HEK293 (cell line): ENCODE data around the gene CSF1.

ENCODE experiments used
- GLI4 ChIP-seq: fragments of 450-650 bp; formaldehyde crosslinking; IDR thresholded peaks from 2 replicates; pipeline ENCODE4 v1.5.1; 2016; ENCODE audit warnings: missing biosample characterization, missing genetic modification characterization
- GLIS2 ChIP-seq: fragments of 450-650 bp; formaldehyde crosslinking; IDR thresholded peaks from 2 replicates; pipeline ENCODE4 v1.5.1; 2016; ENCODE audit warnings: missing biosample characterization, missing genetic modification characterization
- KLF1 ChIP-seq: fragments of 450-650 bp; formaldehyde crosslinking; IDR thresholded peaks from 2 replicates; pipeline ENCODE4 v1.5.1; 2016; ENCODE audit warnings: missing biosample characterization, missing genetic modification characterization
- PRDM10 ChIP-seq: fragments of 450-650 bp; formaldehyde crosslinking; IDR thresholded peaks from 2 replicates; pipeline ENCODE4 v1.5.1; 2016; ENCODE audit warnings: missing biosample characterization, missing genetic modification characterization
- PRDM6 ChIP-seq: fragments of 450-650 bp; formaldehyde crosslinking; IDR thresholded peaks from 2 replicates; pipeline ENCODE4 v1.5.1; 2017; ENCODE audit warnings: missing biosample characterization, missing genetic modification characterization
- REPIN1 ChIP-seq: fragments of 450-650 bp; formaldehyde crosslinking; IDR thresholded peaks from 2 replicates; pipeline ENCODE4 v1.5.1; 2017; ENCODE audit warnings: missing biosample characterization, missing genetic modification characterization, low read depth
- SALL2 ChIP-seq: fragments of 450-650 bp; formaldehyde crosslinking; IDR thresholded peaks from 2 replicates; pipeline ENCODE4 v1.5.0; 2017; ENCODE audit warnings: missing biosample characterization, mild to moderate bottlenecking, missing genetic modification characterization, borderline replicate concordance
- SP2 ChIP-seq: fragments of 450-650 bp; formaldehyde crosslinking; IDR thresholded peaks from 2 replicates; pipeline ENCODE4 v1.5.1; 2016; ENCODE audit warnings: missing biosample characterization, missing genetic modification characterization
- ZBTB1 ChIP-seq: fragments of 450-650 bp; formaldehyde crosslinking; IDR thresholded peaks from 2 replicates; pipeline ENCODE4 v1.5.1; 2016; ENCODE audit warnings: missing biosample characterization, missing genetic modification characterization
- ZFHX2 ChIP-seq: fragments of 450-650 bp; formaldehyde crosslinking; conservative IDR thresholded peaks from 2 replicates; pipeline ENCODE4 v1.5.1; 2016; ENCODE audit warnings: missing biosample characterization, missing genetic modification characterization
- ZNF132 ChIP-seq: fragments of 450-650 bp; formaldehyde crosslinking; IDR thresholded peaks from 2 replicates; pipeline ENCODE4 v1.5.1; 2017; ENCODE audit warnings: missing biosample characterization, missing genetic modification characterization, borderline replicate concordance
- ZNF138 ChIP-seq: fragments of 450-650 bp; formaldehyde crosslinking; IDR thresholded peaks from 2 replicates; pipeline ENCODE4 v1.5.1; 2016; ENCODE audit warnings: missing biosample characterization, missing genetic modification characterization, borderline replicate concordance
- ZNF169 ChIP-seq: fragments of 450-650 bp; formaldehyde crosslinking; IDR thresholded peaks from 2 replicates; pipeline ENCODE4 v1.5.1; 2016; ENCODE audit warnings: missing biosample characterization, missing genetic modification characterization
- ZNF266 ChIP-seq: fragments of 450-650 bp; formaldehyde crosslinking; IDR thresholded peaks from 2 replicates; pipeline ENCODE4 v1.5.1; 2016; ENCODE audit warnings: missing biosample characterization, missing genetic modification characterization, low read depth
- ZNF423 ChIP-seq: fragments of 450-650 bp; formaldehyde crosslinking; IDR thresholded peaks from 2 replicates; pipeline ENCODE4 v1.5.1; 2016; ENCODE audit warnings: missing biosample characterization, missing genetic modification characterization
- ZNF518A ChIP-seq: fragments of 450-650 bp; formaldehyde crosslinking; conservative IDR thresholded peaks from 2 replicates; pipeline ENCODE4 v1.5.1; 2016; ENCODE audit warnings: low read depth, missing biosample characterization, missing genetic modification characterization
- ZNF600 ChIP-seq: fragments of 450-650 bp; formaldehyde crosslinking; IDR thresholded peaks from 2 replicates; pipeline ENCODE4 v1.5.1; 2016; ENCODE audit warnings: missing biosample characterization, missing genetic modification characterization
- ZNF629 ChIP-seq: fragments of 450-650 bp; formaldehyde crosslinking; IDR thresholded peaks from 2 replicates; pipeline ENCODE4 v1.5.1; 2017; ENCODE audit warnings: missing biosample characterization, missing genetic modification characterization
- ZSCAN23 ChIP-seq: fragments of 450-650 bp; formaldehyde crosslinking; IDR thresholded peaks from 2 replicates; pipeline ENCODE4 v1.5.1; 2016; ENCODE audit warnings: missing biosample characterization, missing genetic modification characterization
- TF ChIP-seq, protein P1 (sequence below): fragments of 450-650 bp; IDR thresholded peaks from 2 replicates; pipeline ENCODE4 v1.5.1; 2018; ENCODE audit warnings: missing biosample characterization, mild to moderate bottlenecking, missing genetic modification characterization
- TF ChIP-seq, protein P2 (sequence below): fragments of 450-650 bp; formaldehyde crosslinking; IDR thresholded peaks from 2 replicates; pipeline ENCODE4 v1.5.1; 2016; ENCODE audit warnings: missing biosample characterization, missing genetic modification characterization
- TF ChIP-seq, protein P3 (sequence below): fragments of 450-650 bp; formaldehyde crosslinking; IDR thresholded peaks from 2 replicates; pipeline ENCODE4 v1.5.0; 2017; ENCODE audit warnings: missing biosample characterization, missing genetic modification characterization, borderline replicate concordance

Gene CSF1

GRCh38 chr1:109910123-109910962, at the start of gene CSF1 (continued):
- TF ChIP-seq, protein P1, sequence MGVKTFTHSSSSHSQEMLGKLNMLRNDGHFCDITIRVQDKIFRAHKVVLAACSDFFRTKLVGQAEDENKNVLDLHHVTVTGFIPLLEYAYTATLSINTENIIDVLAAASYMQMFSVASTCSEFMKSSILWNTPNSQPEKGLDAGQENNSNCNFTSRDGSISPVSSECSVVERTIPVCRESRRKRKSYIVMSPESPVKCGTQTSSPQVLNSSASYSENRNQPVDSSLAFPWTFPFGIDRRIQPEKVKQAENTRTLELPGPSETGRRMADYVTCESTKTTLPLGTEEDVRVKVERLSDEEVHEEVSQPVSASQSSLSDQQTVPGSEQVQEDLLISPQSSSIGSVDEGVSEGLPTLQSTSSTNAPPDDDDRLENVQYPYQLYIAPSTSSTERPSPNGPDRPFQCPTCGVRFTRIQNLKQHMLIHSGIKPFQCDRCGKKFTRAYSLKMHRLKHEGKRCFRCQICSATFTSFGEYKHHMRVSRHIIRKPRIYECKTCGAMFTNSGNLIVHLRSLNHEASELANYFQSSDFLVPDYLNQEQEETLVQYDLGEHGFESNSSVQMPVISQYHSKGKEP (tag by site-specific recombination) = no peak
- TF ChIP-seq REPIN1 (tag by site-specific recombination) (no peak), PRDM10 (no peak), KLF1 (tag by site-specific recombination) (0 out of 2 replicates have a peak, but pooled peaks have one; percentile 25), ZNF266 (tag by site-specific recombination) (no peak), ZNF518A (tag by site-specific recombination) (no peak), ZNF629 (peak; percentile 43; the same call in 1 of the 2 replicates), ZBTB1 (tag by site-specific recombination) (no peak), ZNF600 (tag by site-specific recombination) (peak; percentile 78), SALL2 (tag by site-specific recombination) (no peak), ZNF423 (tag by site-specific recombination) (peak; percentile 23; the same call in 1 of the 2 replicates), GLI4 (peak; percentile 26; the same call in 1 of the 2 replicates), ZNF132 (no peak), SP2 (tag by site-specific recombination) (no peak; the same call in none of the 2 replicates), PRDM6 (tag by site-specific recombination) (no peak; the same call in 1 of the 2 replicates), ZNF138 (tag by site-specific recombination) (no peak), ZFHX2 (tag by site-specific recombination) (peak; percentile 91), GLIS2 (tag by site-specific recombination) (peak; percentile 40), ZNF169 (no peak), ZSCAN23 (peak; percentile 82; the same call in 1 of the 2 replicates)
- TF ChIP-seq, protein P2, sequence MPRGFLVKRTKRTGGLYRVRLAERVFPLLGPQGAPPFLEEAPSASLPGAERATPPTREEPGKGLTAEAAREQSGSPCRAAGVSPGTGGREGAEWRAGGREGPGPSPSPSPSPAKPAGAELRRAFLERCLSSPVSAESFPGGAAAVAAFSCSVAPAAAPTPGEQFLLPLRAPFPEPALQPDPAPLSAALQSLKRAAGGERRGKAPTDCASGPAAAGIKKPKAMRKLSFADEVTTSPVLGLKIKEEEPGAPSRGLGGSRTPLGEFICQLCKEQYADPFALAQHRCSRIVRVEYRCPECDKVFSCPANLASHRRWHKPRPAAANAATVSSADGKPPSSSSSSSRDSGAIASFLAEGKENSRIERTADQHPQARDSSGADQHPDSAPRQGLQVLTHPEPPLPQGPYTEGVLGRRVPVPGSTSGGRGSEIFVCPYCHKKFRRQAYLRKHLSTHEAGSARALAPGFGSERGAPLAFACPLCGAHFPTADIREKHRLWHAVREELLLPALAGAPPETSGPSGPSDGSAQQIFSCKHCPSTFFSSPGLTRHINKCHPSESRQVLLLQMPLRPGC (tag by site-specific recombination) = peak; percentile 42; the same call in 1 of the 2 replicates
- TF ChIP-seq, protein P3, sequence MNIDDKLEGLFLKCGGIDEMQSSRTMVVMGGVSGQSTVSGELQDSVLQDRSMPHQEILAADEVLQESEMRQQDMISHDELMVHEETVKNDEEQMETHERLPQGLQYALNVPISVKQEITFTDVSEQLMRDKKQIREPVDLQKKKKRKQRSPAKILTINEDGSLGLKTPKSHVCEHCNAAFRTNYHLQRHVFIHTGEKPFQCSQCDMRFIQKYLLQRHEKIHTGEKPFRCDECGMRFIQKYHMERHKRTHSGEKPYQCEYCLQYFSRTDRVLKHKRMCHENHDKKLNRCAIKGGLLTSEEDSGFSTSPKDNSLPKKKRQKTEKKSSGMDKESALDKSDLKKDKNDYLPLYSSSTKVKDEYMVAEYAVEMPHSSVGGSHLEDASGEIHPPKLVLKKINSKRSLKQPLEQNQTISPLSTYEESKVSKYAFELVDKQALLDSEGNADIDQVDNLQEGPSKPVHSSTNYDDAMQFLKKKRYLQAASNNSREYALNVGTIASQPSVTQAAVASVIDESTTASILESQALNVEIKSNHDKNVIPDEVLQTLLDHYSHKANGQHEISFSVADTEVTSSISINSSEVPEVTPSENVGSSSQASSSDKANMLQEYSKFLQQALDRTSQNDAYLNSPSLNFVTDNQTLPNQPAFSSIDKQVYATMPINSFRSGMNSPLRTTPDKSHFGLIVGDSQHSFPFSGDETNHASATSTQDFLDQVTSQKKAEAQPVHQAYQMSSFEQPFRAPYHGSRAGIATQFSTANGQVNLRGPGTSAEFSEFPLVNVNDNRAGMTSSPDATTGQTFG (tag by site-specific recombination) = 0 out of 2 replicates have a peak, but pooled peaks have one; percentile 71
